AG04449 (cell line): Measurements from ENCODE around the gene GPR89A.
"Not testable (repeated sequence)": the region's sequence is repeated elsewhere in the genome, so short reads cannot be mapped to it uniquely, and the experiment has no call there.

ENCODE experiments used
- CTCF ChIA-PET: fragments of 350-600 bp; formaldehyde crosslinking; extraction: SDS; loops from one replicate; lab custom pipeline; 2021; ENCODE audit warnings: antibody characterized with exemption; lab: Yijun Ruan, JAX
- POLR2A ChIA-PET: fragments of 400-600, 350-600 bp; formaldehyde crosslinking; extraction: SDS; loops from one replicate; lab custom pipeline; 2020; ENCODE audit warnings: antibody characterized with exemption, inconsistent platforms; lab: Yijun Ruan, JAX
- DNase-seq: peaks from one replicate; pipeline ENCODE4 v3.0.0-alpha.2; 2010; ENCODE audit warnings: low read depth, low spot score
- H3K4me3 ChIP-seq: 2 replicates; pipeline ENCODE4 v1.5.1; 2011; ENCODE audit warnings: low read depth, mild to moderate bottlenecking, control low read depth, low read length
- TF ChIP-seq, protein P1 (sequence below): IDR thresholded peaks from one replicate; pipeline ENCODE4 v1.5.1; 2011; ENCODE audit warnings: mild to moderate bottlenecking, moderate library complexity, low read length, control low read depth, inconsistent platforms; ENCODE audit not compliant: insufficient read depth; ENCODE audit errors: missing control alignments

The GPR89A gene

DNA sequence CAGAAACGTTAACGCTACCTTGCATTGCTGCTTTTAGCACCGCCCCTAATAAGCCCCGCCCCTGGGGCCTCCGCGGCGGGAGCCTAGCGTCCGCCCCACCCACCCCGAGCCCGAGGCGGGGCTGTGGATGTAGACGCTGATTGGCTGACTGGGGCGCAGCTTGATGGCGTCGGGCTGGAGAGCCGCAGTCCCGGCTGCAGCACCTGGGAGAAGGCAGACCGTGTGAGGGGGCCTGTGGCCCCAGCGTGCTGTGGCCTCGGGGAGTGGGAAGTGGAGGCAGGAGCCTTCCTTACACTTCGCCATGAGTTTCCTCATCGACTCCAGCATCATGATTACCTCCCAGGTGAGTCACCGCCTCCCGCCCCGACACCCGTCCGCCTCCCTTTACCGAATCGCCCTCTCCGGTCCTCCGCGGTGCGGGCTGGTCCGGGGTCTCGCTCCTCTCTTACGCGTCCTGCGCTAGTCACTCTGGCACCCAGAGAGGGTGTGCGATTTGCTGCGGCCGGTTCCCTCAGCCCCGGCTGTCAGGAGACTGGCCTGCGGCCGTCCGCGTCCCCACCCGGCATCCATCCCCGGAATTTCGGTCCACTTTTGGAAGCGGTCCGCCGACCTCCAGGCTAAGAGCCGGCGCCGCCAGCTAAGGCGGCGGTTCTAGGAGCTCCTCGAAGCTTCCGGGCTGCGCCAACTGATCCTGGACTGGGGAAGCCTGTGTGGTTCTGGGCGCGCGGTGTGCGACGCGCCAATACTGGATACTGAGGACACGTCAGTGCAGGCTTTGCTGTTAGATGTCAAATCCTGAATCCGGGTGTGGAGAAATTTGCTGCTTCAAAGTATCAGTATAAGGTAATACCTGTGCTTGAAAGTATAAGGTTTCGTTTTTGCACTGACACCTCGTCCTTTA is at the start of gene GPR89A:
GPR89A (plus strand) TSS at position 156 of the 901 bp plus-strand sequence; CDS start at position 302, 146 bp downstream.
- peak; percentile 26 for DNase-seq
- peak within 1 kb of the TSS; percentile 68 for H3K4me3 ChIP-seq
- POLR2A ChIA-PET, CTCF ChIA-PET: not testable (repeated sequence)

DNA sequence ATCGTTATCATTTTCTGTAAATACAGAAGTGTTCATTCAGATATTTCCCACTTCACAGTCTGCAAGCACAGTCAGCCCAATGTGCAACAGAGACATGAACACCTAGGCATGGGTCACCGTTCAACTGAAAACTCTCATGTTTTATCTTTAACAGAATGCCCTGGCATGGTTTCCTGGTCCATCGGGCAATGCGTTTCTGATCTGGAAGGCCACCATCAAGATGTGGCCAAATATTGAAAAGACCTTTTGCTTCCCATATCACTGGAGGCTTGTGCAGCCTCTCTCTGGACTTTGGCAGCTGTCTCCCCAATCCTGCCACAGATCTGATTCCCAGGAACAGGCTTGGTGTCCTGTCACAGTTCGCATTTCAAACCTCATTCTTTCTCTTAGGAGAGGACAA is 21.0 kb upstream of the GPR89A start:
- DNase-seq, H3K4me3 ChIP-seq, CTCF ChIA-PET, POLR2A ChIA-PET: not testable (repeated sequence)

DNA sequence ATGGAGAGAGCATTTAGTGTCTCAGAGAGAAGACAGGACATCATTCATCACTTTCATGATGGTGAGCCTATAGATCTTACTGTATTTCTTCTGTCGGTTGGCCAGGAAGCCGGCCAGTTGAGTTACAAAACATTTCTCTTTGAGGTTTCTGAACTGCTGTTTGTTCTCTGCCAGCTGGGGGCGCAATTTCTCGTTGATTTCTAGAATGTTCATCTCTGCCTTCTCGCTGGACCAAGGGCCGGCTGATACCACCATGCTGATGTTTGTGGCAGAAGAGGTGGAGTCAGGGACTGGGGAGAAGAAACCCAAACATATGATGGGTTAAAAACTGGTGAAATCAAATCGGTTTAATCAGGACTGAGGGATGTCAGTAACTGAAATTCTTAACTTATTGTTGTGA is 17.0 kb upstream of the GPR89A start:
- POLR2A ChIA-PET, H3K4me3 ChIP-seq, DNase-seq, CTCF ChIA-PET: not testable (repeated sequence)

DNA sequence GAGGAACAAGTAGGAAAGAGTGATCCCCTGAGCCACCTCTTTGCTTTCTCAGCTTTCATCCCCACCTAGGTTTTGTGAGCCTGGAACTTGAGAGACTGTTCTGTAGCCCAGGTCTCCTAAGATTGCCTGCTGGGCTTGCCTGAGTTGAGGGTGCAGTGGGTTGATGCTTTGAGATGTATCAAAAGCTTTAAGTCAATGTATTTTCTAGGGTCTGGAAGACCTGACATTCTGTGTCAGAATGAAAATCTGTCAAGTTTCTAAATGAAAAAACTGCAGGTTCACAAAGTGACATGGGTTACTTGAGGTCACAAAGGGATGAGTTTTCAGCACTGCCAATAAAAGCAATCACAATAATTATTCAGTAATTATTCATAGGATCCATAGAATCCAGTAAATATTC is 15.4 kb upstream of the GPR89A start:
- DNase-seq, POLR2A ChIA-PET, H3K4me3 ChIP-seq: not testable (repeated sequence)
- CTCF ChIA-PET = interaction anchor here (1.5 kb wide), 1 partner anchor 128 kb away, joined by 4 read pairs; no protein-coding TSS in a partner anchor

DNA sequence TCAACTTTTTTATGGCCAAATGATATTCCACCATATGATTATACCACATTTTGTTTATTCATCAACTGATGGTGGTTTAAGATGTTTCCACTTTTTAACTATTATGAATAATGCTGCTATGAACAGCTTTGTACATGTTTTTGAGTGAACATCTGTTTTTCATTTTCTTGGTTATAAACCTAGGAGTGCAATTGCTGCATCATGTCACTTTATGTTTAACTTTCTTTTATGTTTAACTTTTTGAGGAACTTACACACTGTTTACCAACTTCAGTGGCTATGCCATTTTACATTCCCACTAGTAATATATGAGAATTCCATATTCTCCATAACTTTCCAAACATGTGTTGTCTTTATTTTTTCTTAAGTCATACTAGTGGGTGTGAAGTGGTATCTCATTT is 12.4 kb upstream of the GPR89A start:
- H3K4me3 ChIP-seq, CTCF ChIA-PET, POLR2A ChIA-PET, DNase-seq: not testable (repeated sequence)

DNA sequence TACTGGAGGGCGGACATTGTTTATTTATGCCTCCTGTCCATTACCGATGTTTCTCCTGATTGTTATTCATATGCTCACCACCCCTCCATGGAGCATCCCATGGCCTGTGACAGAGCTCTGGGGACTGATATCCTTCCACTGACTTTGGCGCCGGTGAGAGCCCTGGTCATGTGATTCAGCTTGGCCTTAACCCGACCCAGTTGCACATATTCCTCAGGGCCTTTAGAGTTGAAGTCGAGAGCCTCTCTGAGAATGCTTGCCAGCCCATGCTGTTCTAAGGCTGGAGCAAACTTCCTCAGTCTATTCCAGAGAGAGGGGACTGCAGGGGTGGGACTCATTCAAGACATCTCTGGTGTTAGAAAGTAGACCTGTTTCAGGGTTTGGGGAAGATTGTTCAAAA is 11.6 kb upstream of the GPR89A start:
- CTCF ChIA-PET = interaction anchor here (1.2 kb wide), 1 partner anchor 125 kb away, joined by 3 read pairs; no protein-coding TSS in a partner anchor
- POLR2A ChIA-PET, DNase-seq, H3K4me3 ChIP-seq: not testable (repeated sequence)

DNA sequence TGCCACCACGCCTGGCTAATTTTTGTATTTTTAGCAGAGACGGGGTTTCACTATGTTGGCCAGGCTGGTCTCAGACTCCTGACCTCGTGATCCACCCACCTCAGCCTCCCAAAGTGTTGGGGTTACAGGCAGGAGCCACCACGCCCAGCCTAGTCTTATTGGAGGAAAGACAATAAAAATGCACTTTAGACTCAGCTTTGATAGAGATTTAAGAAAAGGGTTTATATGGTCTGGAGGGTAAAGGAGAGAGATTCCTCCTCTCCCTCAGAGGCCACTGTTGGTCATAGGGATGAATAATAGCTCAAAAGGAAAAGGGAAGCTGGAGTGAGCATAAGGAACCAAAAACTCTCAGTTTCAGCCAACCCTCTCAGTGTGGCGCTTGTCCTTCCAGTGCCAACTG is 8.4 kb upstream of the GPR89A start:
- H3K4me3 ChIP-seq, CTCF ChIA-PET, DNase-seq, POLR2A ChIA-PET: not testable (repeated sequence)

DNA sequence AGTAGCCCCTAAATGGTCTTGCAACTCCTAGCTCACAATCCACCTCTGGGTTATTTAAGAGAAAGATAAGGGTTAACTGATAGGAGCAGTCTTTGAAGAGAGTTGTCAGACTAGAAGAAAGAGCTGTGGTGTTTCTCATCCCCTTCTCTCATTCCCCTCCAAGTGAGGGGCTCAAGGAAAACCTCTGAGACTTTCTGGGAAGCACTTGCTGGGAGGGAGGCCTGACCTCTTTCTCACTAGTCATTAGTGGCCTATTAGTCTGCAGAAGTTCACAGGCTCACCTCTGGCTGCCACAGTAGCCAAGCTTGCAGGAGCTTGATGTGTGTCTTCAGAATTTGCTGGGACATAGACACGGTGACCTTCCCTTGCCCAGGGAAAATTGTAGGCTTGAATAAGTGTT is 6.2 kb upstream of the GPR89A start:
- TF ChIP-seq, protein P1, sequence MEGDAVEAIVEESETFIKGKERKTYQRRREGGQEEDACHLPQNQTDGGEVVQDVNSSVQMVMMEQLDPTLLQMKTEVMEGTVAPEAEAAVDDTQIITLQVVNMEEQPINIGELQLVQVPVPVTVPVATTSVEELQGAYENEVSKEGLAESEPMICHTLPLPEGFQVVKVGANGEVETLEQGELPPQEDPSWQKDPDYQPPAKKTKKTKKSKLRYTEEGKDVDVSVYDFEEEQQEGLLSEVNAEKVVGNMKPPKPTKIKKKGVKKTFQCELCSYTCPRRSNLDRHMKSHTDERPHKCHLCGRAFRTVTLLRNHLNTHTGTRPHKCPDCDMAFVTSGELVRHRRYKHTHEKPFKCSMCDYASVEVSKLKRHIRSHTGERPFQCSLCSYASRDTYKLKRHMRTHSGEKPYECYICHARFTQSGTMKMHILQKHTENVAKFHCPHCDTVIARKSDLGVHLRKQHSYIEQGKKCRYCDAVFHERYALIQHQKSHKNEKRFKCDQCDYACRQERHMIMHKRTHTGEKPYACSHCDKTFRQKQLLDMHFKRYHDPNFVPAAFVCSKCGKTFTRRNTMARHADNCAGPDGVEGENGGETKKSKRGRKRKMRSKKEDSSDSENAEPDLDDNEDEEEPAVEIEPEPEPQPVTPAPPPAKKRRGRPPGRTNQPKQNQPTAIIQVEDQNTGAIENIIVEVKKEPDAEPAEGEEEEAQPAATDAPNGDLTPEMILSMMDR = no peak
- DNase-seq = no peak
- CTCF ChIA-PET = no interaction called here
- no peak overlapping the region for H3K4me3 ChIP-seq
- POLR2A ChIA-PET = no interaction called here

DNA sequence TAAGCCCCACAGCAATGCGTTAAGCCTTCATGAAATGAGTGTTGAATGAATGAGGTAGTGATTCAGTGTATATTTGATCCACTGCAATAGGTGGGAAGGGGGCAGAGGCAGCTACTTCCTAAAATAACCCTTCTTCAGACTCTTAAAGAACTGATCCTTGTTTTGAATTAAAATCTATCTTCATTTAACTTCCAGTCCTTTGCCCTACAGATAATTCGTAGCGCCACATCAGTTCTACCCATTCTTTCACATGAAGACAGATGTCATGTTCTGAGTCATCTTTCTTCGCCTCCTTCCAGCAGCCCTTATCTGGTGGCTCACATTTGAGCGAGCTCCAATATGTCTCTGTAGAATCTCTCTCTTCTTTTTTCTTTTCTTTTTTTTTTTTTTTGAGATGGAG is 948 bp upstream of the GPR89A start:
- CTCF ChIA-PET, H3K4me3 ChIP-seq, POLR2A ChIA-PET, DNase-seq: not testable (repeated sequence)

DNA sequence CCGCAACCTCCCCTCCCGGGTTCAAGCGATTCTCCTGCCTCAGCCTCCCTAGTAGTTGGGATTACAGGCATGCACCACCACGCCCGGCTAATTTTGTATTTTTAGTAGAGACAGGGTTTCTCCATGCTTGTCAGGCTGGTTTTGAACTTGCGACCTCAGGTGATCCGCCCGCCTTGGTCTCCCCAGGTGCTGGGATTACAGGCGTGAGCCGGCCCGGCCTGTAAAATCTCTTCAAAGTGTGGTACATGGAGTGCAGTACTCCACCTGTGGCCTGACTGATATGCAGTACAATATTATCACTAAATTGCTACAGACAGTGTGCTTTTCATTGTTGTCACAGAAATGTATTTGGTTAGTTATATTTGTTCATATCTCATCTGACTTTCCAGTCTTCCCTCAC is 499 bp upstream of the GPR89A start:
- CTCF ChIA-PET, POLR2A ChIA-PET: not testable (repeated sequence)

DNA sequence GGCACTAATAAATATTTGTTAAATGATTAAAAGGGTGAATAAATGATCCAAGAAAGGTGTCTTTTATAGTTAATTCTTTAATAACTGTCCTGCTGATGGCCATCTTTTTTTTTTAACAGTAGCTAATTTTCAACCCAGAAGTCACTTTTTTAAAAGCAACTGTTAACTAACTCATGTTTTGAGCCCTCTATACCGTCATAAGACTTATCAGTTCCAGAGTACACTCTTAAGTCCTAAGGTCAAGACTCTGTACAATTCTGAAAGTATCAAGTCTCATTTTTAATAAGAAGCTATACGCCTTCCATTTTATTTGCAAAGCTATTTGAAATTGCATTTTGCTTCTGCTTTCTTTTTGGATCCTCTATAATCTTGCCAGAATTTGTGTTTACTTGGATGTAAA is 3.0 kb downstream of the GPR89A start:
- CTCF ChIA-PET, H3K4me3 ChIP-seq, POLR2A ChIA-PET: not testable (repeated sequence)

More for the DNA sequence above, 499 bp upstream of the GPR89A start:
- DNase-seq, H3K4me3 ChIP-seq: not testable (repeated sequence)

DNA sequence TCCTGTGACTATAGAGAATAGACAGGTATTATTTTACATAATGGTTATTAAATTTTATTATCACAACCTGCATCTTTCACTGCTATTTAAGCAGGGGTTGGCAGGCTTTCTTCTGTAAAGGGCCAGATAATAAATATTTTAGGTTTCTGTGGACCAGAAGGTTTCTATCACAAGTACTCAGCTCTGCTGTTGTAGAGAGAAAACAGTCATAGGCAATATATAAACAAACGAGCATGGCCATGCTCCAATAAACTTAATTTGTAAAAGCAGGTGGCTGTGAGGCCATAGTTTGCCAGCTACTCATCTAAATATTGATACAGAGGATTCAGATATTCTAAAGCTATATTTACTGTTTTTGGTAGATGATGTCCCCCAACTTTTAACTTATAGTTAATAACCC is 12.3 kb downstream of the GPR89A start:
- DNase-seq, POLR2A ChIA-PET, H3K4me3 ChIP-seq, CTCF ChIA-PET: not testable (repeated sequence)

More for the DNA sequence above, 3.0 kb downstream of the GPR89A start:
- not testable (repeated sequence) for DNase-seq

DNA sequence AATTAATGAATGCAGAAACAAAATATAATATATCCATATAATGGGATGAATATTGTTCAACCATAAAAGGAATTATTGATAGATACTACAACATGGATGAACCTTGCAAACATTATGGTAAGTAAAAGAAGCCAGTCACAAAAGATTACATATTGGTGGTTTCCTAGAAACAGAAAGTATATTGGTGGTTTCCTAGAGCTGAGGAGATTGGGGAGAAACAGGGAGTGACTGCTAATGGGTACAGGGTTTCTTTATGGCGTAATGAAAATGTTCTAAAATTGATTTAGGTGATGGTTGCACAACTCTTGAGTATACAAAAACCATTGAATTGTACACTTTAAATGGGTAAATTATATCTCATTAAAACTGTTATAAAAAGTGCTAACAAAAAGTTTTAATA is 14.4 kb downstream of the GPR89A start:
- CTCF ChIA-PET, DNase-seq, POLR2A ChIA-PET, H3K4me3 ChIP-seq: not testable (repeated sequence)

DNA sequence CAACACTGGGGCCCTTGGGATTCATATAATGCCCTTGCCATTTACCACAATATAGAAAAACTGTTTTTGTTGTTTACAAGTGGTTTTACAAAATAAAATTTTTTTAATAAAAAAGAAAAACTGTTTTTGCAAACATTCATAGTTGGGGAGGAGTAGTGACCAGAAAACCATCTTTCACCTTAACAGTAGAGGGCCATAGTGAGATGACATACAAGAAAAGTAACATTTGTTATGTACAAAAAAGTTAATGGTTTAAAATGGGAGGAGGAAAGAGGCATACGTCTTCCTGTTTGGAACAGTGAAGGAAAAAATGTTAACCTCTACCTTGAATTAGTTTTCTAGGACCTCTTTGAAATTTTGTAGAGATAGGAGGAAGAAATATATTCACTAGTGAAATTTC is 28.4 kb downstream of the GPR89A start:
- POLR2A ChIA-PET, DNase-seq, H3K4me3 ChIP-seq, CTCF ChIA-PET: not testable (repeated sequence)

DNA sequence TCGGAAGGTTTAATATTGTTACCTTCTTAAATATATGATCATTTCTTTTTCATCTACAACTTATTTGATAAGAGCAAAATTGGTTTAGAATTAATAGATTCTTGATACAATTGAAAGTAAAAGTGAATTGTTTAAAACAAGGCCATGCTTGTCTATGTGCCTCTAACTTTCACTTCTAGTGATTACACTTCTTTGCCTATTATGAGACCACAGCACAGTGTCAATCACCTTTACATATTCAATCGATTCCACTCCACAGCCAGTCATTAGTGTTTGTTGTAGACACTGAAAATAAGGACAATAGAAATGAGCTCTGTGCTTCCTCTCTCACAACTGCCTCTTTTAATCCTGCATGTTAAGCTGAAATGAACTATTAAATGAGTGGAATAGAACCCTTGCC is 34.1 kb downstream of the GPR89A start:
- POLR2A ChIA-PET, CTCF ChIA-PET, DNase-seq: not testable (repeated sequence)

DNA sequence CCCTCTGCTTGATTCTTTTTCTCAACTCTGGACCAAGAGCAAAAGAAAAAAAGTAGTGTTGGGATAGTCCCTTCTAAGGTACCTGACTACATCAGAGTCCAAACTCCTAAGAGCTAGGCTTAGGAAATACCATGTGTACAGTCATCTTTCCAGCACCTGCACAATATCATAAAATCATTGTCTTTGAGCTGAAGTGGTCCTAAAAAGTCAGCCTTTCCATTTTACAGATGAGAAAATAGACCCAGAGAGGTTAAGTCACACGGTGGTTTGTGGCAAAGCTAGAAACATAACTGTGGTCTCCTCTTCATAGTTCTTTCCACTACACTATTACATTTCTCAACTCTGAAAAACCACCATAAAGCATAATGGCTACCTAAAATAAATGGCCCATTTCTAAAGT is 36.2 kb downstream of the GPR89A start:
- CTCF ChIA-PET, POLR2A ChIA-PET, H3K4me3 ChIP-seq, DNase-seq: not testable (repeated sequence)

More for the DNA sequence above, 34.1 kb downstream of the GPR89A start:
- H3K4me3 ChIP-seq = not testable (repeated sequence)
